ENCODE data around the gene ENAH. TPM values are rescaled to one million over a fixed set of nuclear protein-coding genes. Genes with fewer than 3 reads are reported as not detected.

ENAH gene
- polyA plus RNA-seq, 3 donors, result 0.12 TPM; not detected in 2

GRCh38 chr1:225470211-225471108 lies 182.5 kb downstream of the ENAH start:
- Mint-ChIP-seq H3K36me3 (peaks cover 0 to 3% of the 10 kb centered on the region in 2 donors), H3K9me3 (peaks cover 0 to 4% (median 0%) of the 10 kb centered on the region in 7 donors), H3K27me3 (ENCODE audit: low read depth in 3 of 3) (no peaks in the 10 kb centered on the region), H3K4me3 (no peak overlapping the region), H3K27ac (peak overlapping the region in 1 of 7 donors; percentile 46), H3K4me1 (peaks cover 40% of the 10 kb centered on the region)
- no peak overlapping the region for H2AFZ ChIP-seq (ENCODE audit: insufficient read depth, low read depth, low read length, poor library complexity, severe bottlenecking)
- H3K27me3 ChIP-seq (ENCODE audit: control insufficient read depth in 2 of 2, insufficient read depth in 2 of 2, low read length in 2 of 2), result no peaks in the 10 kb centered on the region
- TF ChIP-seq CTCF (IDR thresholded peaks at IDR 0.05), result no peak
- no peaks in the 10 kb centered on the region for H3K36me3 ChIP-seq (replicated peaks in 1 of 2; ENCODE audit: control insufficient read depth in 1 of 2, insufficient read depth in 2 of 2, low read length in 2 of 2)
- peaks cover 5% of the 10 kb centered on the region for H3K79me2 ChIP-seq (ENCODE audit: insufficient read depth, low read length)
- H4K20me1 ChIP-seq (ENCODE audit: insufficient read depth, low read length), result no peaks in the 10 kb centered on the region
- intact Hi-C loops (cut with micrococcal nuclease), result no loop called here
- H3K4me3 ChIP-seq (replicated peaks in 1 of 3; ENCODE audit: low read depth in 2 of 3, low read length in 3 of 3), result no peak overlapping the region
- H3K4me1 ChIP-seq (ENCODE audit: control insufficient read depth in 1 of 2, insufficient read depth in 2 of 2, low read length in 2 of 2), result peaks cover 36 to 42% of the 10 kb centered on the region in 2 donors
- WGBS (ENCODE audit: insufficient coverage), result 93% methylated on average over 23 of the region's 25 CpGs
- no peak overlapping the region for H3K27ac ChIP-seq (ENCODE audit: low read depth in 1 of 2, low read length in 2 of 2)
- no peak overlapping the region for H3K9ac ChIP-seq (ENCODE audit: insufficient read depth, low read length, poor library complexity, severe bottlenecking)
- H3K4me2 ChIP-seq (replicated peaks; ENCODE audit: extremely low read depth, low read length, poor library complexity, severe bottlenecking), result no peak overlapping the region
- no peak for DNase-seq
- no peaks in the 10 kb centered on the region for H3K9me3 ChIP-seq (replicated peaks in 1 of 2; ENCODE audit: control insufficient read depth in 1 of 2, insufficient read depth in 1 of 2, low read length in 2 of 2)

DNA sequence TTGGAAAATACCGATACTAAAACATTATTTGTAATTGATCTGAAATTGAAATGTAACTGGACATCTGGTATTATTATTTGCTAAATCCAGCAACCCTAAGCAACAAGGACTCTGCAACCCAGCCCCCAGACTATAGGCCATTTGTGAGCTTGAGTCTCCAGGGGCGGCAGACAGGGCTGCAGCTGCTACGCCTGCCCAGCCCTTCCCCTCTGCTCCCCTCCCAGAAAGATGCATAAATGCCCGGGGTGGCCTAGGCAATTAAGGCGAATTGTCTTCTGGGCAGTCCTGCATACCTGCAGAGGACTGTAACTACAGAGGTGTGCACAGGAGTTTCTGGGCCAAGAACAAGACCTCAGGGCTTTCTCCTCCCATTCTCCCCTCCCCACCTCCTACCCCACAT lies 183.9 kb downstream of the ENAH start:
- intact Hi-C loops (cut with micrococcal nuclease), result loop anchor here in 1 of 2 donors (5.0 kb wide), 1 partner anchor 42 kb away; the partner anchor contains the start of gene LBR
- DNase-seq, result no peak
- peak overlapping the region in 1 of 2 donors; percentile 24 for H3K4me3 Mint-ChIP-seq
- Histone ChIP-seq H3K36me3 (replicated peaks in 1 of 2; ENCODE audit: control insufficient read depth in 1 of 2, insufficient read depth in 2 of 2, low read length in 2 of 2) (no peaks in the 10 kb centered on the region), H2AFZ (ENCODE audit: insufficient read depth, low read depth, low read length, poor library complexity, severe bottlenecking) (no peak overlapping the region), H3K79me2 (ENCODE audit: insufficient read depth, low read length) (peaks cover 5% of the 10 kb centered on the region), H3K9ac (ENCODE audit: insufficient read depth, low read length, poor library complexity, severe bottlenecking) (no peak overlapping the region), H3K4me1 (ENCODE audit: control insufficient read depth in 1 of 2, insufficient read depth in 2 of 2, low read length in 2 of 2) (peaks cover 29 to 36% of the 10 kb centered on the region in 2 donors), H3K27me3 (ENCODE audit: control insufficient read depth in 2 of 2, insufficient read depth in 2 of 2, low read length in 2 of 2) (no peaks in the 10 kb centered on the region), H4K20me1 (ENCODE audit: insufficient read depth, low read length) (no peaks in the 10 kb centered on the region), H3K9me3 (replicated peaks in 1 of 2; ENCODE audit: control insufficient read depth in 1 of 2, insufficient read depth in 1 of 2, low read length in 2 of 2) (no peaks in the 10 kb centered on the region), H3K27ac (ENCODE audit: low read depth in 1 of 2, low read length in 2 of 2) (peak overlapping the region in 1 of 2 donors; percentile 100), H3K4me2 (replicated peaks; ENCODE audit: extremely low read depth, low read length, poor library complexity, severe bottlenecking) (no peak overlapping the region), H3K4me3 (replicated peaks in 1 of 3; ENCODE audit: low read depth in 2 of 3, low read length in 3 of 3) (no peak overlapping the region)
- WGBS (ENCODE audit: insufficient coverage), result 93% methylated on average over 3 of the region's 5 CpGs
- H3K4me1 Mint-ChIP-seq, result peaks cover 41% of the 10 kb centered on the region
- H3K27me3 Mint-ChIP-seq (ENCODE audit: low read depth in 3 of 3), result no peaks in the 10 kb centered on the region
- peak overlapping the region in 3 of 7 donors; percentile 95 to 98 (median 96) for H3K27ac Mint-ChIP-seq
- H3K9me3 Mint-ChIP-seq, result peaks cover 0 to 2% (median 0%) of the 10 kb centered on the region in 7 donors
- peaks cover 0 to 3% of the 10 kb centered on the region in 2 donors for H3K36me3 Mint-ChIP-seq
- TF ChIP-seq CTCF (IDR thresholded peaks at IDR 0.05), result no peak
